Activated effector memory CD4-positive, alpha-beta T cell treated with Interleukin-2 at 50 U/mL for 16 hours (primary cell): ENCODE measurements around the gene GCC1.
"Not testable (repeated sequence)": the region's sequence is repeated elsewhere in the genome, so short reads cannot be mapped to it uniquely, and the experiment has no call there.

Source experiments
- DNase-seq: peaks from one replicate; pipeline ENCODE4 v3.0.0-alpha.2; 2020

GCC1 gene

GRCh38 chr7:127588697-127589482 lies 3.5 kb upstream of the GCC1 start:
- no peak for DNase-seq

GRCh38 chr7:127588019-127588696 lies 2.8 kb upstream of the GCC1 start, which contains the start of gene ARF5:
Gene ARF5 (plus strand): TSS chr7:127588411. CDS start chr7:127588499, 88 bp downstream.
- DNase-seq, result peak; percentile 87

- no peak for DNase-seq
These were observed 2.2 kb upstream of the GCC1 start for GRCh38 chr7:127587663-127588018.

GRCh38 chr7:127586346-127586745 lies 950 bp upstream of the GCC1 start:
- DNase-seq, result no peak

GRCh38 chr7:127584648-127585043 lies 750 bp downstream of the GCC1 start:
- no peak for DNase-seq

- no peak for DNase-seq
These were observed 3.0 kb downstream of the GCC1 start for GRCh38 chr7:127582361-127582760.

GRCh38 chr7:127581716-127582115 lies 3.7 kb downstream of the GCC1 start:
- DNase-seq, result no peak

- no peak for DNase-seq
These were observed 4.8 kb downstream of the GCC1 start for GRCh38 chr7:127580612-127581011.

- DNase-seq, result no peak
These were observed 6.6 kb downstream of the GCC1 start for GRCh38 chr7:127578711-127579275.

GRCh38 chr7:127578036-127578684 lies 7.2 kb downstream of the GCC1 start:
- DNase-seq, result no peak

- DNase-seq, result no peak
These were observed 13.5 kb downstream of the GCC1 start for GRCh38 chr7:127571741-127572505.

- not testable (repeated sequence) for DNase-seq
These were observed 17.4 kb downstream of the GCC1 start for GRCh38 chr7:127568034-127568433.

GRCh38 chr7:127566242-127566641 lies 19.2 kb downstream of the GCC1 start:
- DNase-seq, result no peak

GRCh38 chr7:127557803-127558202 lies 27.6 kb downstream of the GCC1 start:
- DNase-seq, result no peak

GRCh38 chr7:127556404-127556803 lies 29.0 kb downstream of the GCC1 start:
- no peak for DNase-seq

GRCh38 chr7:127551941-127552340 lies 33.5 kb downstream of the GCC1 start:
- no peak for DNase-seq

GRCh38 chr7:127550247-127550646 lies 35.1 kb downstream of the GCC1 start:
- DNase-seq, result no peak

GRCh38 chr7:127546313-127546712 lies 39.1 kb downstream of the GCC1 start:
- no peak for DNase-seq

- no peak for DNase-seq
These were observed 43.8 kb downstream of the GCC1 start for GRCh38 chr7:127541548-127541947.

GRCh38 chr7:127540461-127540860 lies 44.9 kb downstream of the GCC1 start:
- DNase-seq, result not testable (repeated sequence)

- DNase-seq, result no peak
These were observed 46.3 kb downstream of the GCC1 start for GRCh38 chr7:127539116-127539515.

- DNase-seq, result no peak
These were observed 48.7 kb downstream of the GCC1 start for GRCh38 chr7:127536741-127537140.

GRCh38 chr7:127536394-127536691 lies 49.1 kb downstream of the GCC1 start:
- no peak for DNase-seq
